Trophoblast cell (in vitro differentiated cells and primary cell): ENCODE results near the gene ADCY4.
"Not testable (repeated sequence)": the region's sequence is repeated elsewhere in the genome, so short reads cannot be mapped to it uniquely, and the experiment has no call there.

ENCODE experiments used
- DNase-seq, 2 donors: peaks; one replicate each; pipeline ENCODE4 v3.0.0-alpha.2; 2016
- H2AFZ ChIP-seq: 2 replicates; pipeline ENCODE4 v1.6.1; 2013; ENCODE audit warnings: low read length, moderate library complexity, mild to moderate bottlenecking; ENCODE audit not compliant: insufficient read depth, poor library complexity
- H2AK5ac ChIP-seq: 2 replicates; pipeline ENCODE4 v1.6.1; 2013; ENCODE audit warnings: mild to moderate bottlenecking, low read length
- H2BK120ac ChIP-seq: 2 replicates; pipeline ENCODE4 v1.6.1; 2013; ENCODE audit warnings: low read length, mild to moderate bottlenecking, moderate library complexity; ENCODE audit not compliant: insufficient read depth, poor library complexity
- H2BK12ac ChIP-seq: 2 replicates; pipeline ENCODE4 v1.6.1; 2013; ENCODE audit warnings: mild to moderate bottlenecking, low read length, moderate library complexity
- H2BK5ac ChIP-seq: 2 replicates; pipeline ENCODE4 v1.6.1; 2013; ENCODE audit warnings: low read length, low read depth, moderate library complexity, mild to moderate bottlenecking; ENCODE audit not compliant: poor library complexity
- H3K14ac ChIP-seq: 2 replicates; pipeline ENCODE4 v1.6.1; 2013; ENCODE audit warnings: mild to moderate bottlenecking, low read length
- H3K18ac ChIP-seq: 2 replicates; pipeline ENCODE4 v1.6.1; 2013; ENCODE audit warnings: mild to moderate bottlenecking, low read length
- H3K23ac ChIP-seq: 2 replicates; pipeline ENCODE4 v1.6.1; 2013; ENCODE audit warnings: low read length
- H3K27ac ChIP-seq: 2 replicates; pipeline ENCODE4 v1.5.1; 2013; ENCODE audit warnings: low read depth, mild to moderate bottlenecking, inconsistent platforms, low read length, moderate library complexity
- H3K27me3 ChIP-seq: 2 replicates; pipeline ENCODE4 v1.6.1; 2013; ENCODE audit warnings: inconsistent platforms, mild to moderate bottlenecking, low read length, moderate library complexity; ENCODE audit not compliant: insufficient read depth
- H3K36me3 ChIP-seq, 2 experiments: 1 replicate in 1 of 2; 2 replicates in 1 of 2; pipeline ENCODE4 v1.6.1; 2013; ENCODE audit warnings: low read length in 2 of 2, mild to moderate bottlenecking in 2 of 2, moderate library complexity in 1 of 2; ENCODE audit not compliant: insufficient read depth in 2 of 2, control insufficient read depth in 1 of 2
- H3K4ac ChIP-seq: 2 replicates; pipeline ENCODE4 v1.6.1; 2013; ENCODE audit warnings: low read depth, mild to moderate bottlenecking, low read length, moderate library complexity
- H3K4me1 ChIP-seq, 2 experiments: 1 replicate in 1 of 2; 2 replicates in 1 of 2; pipeline ENCODE4 v1.6.1; 2013; ENCODE audit warnings: low read length in 2 of 2, mild to moderate bottlenecking in 2 of 2, moderate library complexity in 1 of 2; ENCODE audit not compliant: insufficient read depth in 2 of 2, control insufficient read depth in 1 of 2
- H3K4me2 ChIP-seq: 2 replicates; pipeline ENCODE4 v1.6.1; 2013; ENCODE audit warnings: inconsistent platforms, mild to moderate bottlenecking, low read length, moderate library complexity
- H3K4me3 ChIP-seq: 2 replicates; pipeline ENCODE4 v1.5.1; 2013; ENCODE audit warnings: mild to moderate bottlenecking, low read depth, low read length, inconsistent platforms
- H3K79me1 ChIP-seq: one replicate; pipeline ENCODE4 v1.6.1; 2013; ENCODE audit warnings: low read length
- H3K79me2 ChIP-seq: 2 replicates; pipeline ENCODE4 v1.6.1; 2013; ENCODE audit warnings: low read length, mild to moderate bottlenecking; ENCODE audit not compliant: control insufficient read depth, insufficient read depth, poor library complexity
- H3K9ac ChIP-seq: 2 replicates; pipeline ENCODE4 v1.6.1; 2013; ENCODE audit warnings: mild to moderate bottlenecking, low read length
- H3K9me3 ChIP-seq: 2 replicates; pipeline ENCODE4 v1.6.1; 2013; ENCODE audit warnings: low read depth, mild to moderate bottlenecking, control low read depth, inconsistent platforms, low read length; ENCODE audit not compliant: insufficient read depth
- H4K12ac ChIP-seq: 2 replicates; pipeline ENCODE4 v1.6.1; 2013; ENCODE audit warnings: low read depth, mild to moderate bottlenecking, low read length, moderate library complexity
- H4K8ac ChIP-seq: 2 replicates; pipeline ENCODE4 v1.6.1; 2013; ENCODE audit warnings: low read depth, mild to moderate bottlenecking, low read length, moderate library complexity
- H4K91ac ChIP-seq: one replicate; pipeline ENCODE4 v1.6.1; 2013; ENCODE audit warnings: low read depth, mild to moderate bottlenecking, low read length, moderate library complexity
- WGBS: extraction: QIAGEN DNeasy Blood & Tissue Kit; methylation state at CpG from one replicate; pipeline ENCODE4 v1.1.7; 2013; ENCODE audit warnings: missing lambda C conversion rate; ENCODE audit not compliant: insufficient read length, insufficient coverage; ENCODE audit errors: extremely low coverage; 5-methylcytosine and 5-hydroxymethylcytosine counted together

ADCY4 gene

GRCh38 chr14:24377126-24377525 lies 42.3 kb upstream of the ADCY4 start:
- H3K27me3 ChIP-seq = no peaks in the 10 kb centered on the region
- no peak overlapping the region for H3K9ac ChIP-seq
- H3K9me3 ChIP-seq = peaks cover 1% of the 10 kb centered on the region
- H3K36me3 ChIP-seq = peaks cover 41 to 48% of the 10 kb centered on the region in 2 experiments
- no peak overlapping the region for H2BK120ac ChIP-seq
- H4K91ac ChIP-seq = no peak overlapping the region
- no peaks in the 10 kb centered on the region for H3K4me1 ChIP-seq
- no peak overlapping the region for H2AK5ac ChIP-seq
- H4K8ac ChIP-seq = no peak overlapping the region
- no peak overlapping the region for H3K4ac ChIP-seq
- H3K14ac ChIP-seq = no peak overlapping the region
- no peak overlapping the region for H3K18ac ChIP-seq
- no peak overlapping the region for H4K12ac ChIP-seq
- no peak overlapping the region for H2AFZ ChIP-seq
- H3K27ac ChIP-seq = no peak overlapping the region
- H3K79me2 ChIP-seq = no peaks in the 10 kb centered on the region
- no peaks in the 10 kb centered on the region for H3K79me1 ChIP-seq
- no peak overlapping the region for H2BK12ac ChIP-seq
- DNase-seq = no peak
- no peak overlapping the region for H3K4me2 ChIP-seq
- no peak overlapping the region for H3K23ac ChIP-seq
- no CpG with 5 or more reads among the region's 7 CpGs for WGBS
- no peak overlapping the region for H3K4me3 ChIP-seq
- no peak overlapping the region for H2BK5ac ChIP-seq

GRCh38 chr14:24376448-24377070 lies 41.7 kb upstream of the ADCY4 start:
- WGBS = no CpG with 5 or more reads among the region's 16 CpGs
- no peak overlapping the region for H3K23ac ChIP-seq
- H3K27ac ChIP-seq = no peak overlapping the region
- H2AFZ ChIP-seq = no peak overlapping the region
- no peak overlapping the region for H3K18ac ChIP-seq
- H4K91ac ChIP-seq = no peak overlapping the region
- H3K4me1 ChIP-seq = no peaks in the 10 kb centered on the region
- peaks cover 43 to 48% of the 10 kb centered on the region in 2 experiments for H3K36me3 ChIP-seq
- H3K27me3 ChIP-seq = no peaks in the 10 kb centered on the region
- H4K8ac ChIP-seq = no peak overlapping the region
- peaks cover 1% of the 10 kb centered on the region for H3K9me3 ChIP-seq
- no peak overlapping the region for H3K4me3 ChIP-seq
- no peak overlapping the region for H2AK5ac ChIP-seq
- H2BK5ac ChIP-seq = no peak overlapping the region
- H3K79me1 ChIP-seq = no peaks in the 10 kb centered on the region
- H3K4ac ChIP-seq = no peak overlapping the region
- no peak for DNase-seq
- H3K4me2 ChIP-seq = no peak overlapping the region
- no peak overlapping the region for H4K12ac ChIP-seq
- H3K9ac ChIP-seq = no peak overlapping the region
- H2BK120ac ChIP-seq = no peak overlapping the region
- no peaks in the 10 kb centered on the region for H3K79me2 ChIP-seq
- H3K14ac ChIP-seq = no peak overlapping the region
- no peak overlapping the region for H2BK12ac ChIP-seq

- Histone ChIP-seq H3K79me2 (peaks cover 5% of the 10 kb centered on the region), H4K8ac (no peak overlapping the region), H3K4me1 (peaks cover 3 to 6% of the 10 kb centered on the region in 2 experiments), H2BK120ac (no peak overlapping the region), H2AFZ (no peak overlapping the region), H3K27me3 (no peaks in the 10 kb centered on the region), H4K12ac (no peak overlapping the region), H3K14ac (no peak overlapping the region), H3K18ac (no peak overlapping the region), H4K91ac (no peak overlapping the region), H3K4ac (no peak overlapping the region), H2BK12ac (no peak overlapping the region), H3K4me3 (no peak overlapping the region), H2BK5ac (no peak overlapping the region), H2AK5ac (no peak overlapping the region), H3K23ac (no peak overlapping the region), H3K36me3 (peaks cover 50 to 51% of the 10 kb centered on the region in 2 experiments), H3K9me3 (peaks cover 1% of the 10 kb centered on the region), H3K4me2 (no peak overlapping the region), H3K79me1 (peaks cover 11% of the 10 kb centered on the region), H3K27ac (no peak overlapping the region), H3K9ac (no peak overlapping the region)
- no CpG with 5 or more reads among the region's 12 CpGs for WGBS
- no peak for DNase-seq
Measured at GRCh38 chr14:24372701-24373416, 38.0 kb upstream of the ADCY4 start.

GRCh38 chr14:24371605-24372004 lies 36.7 kb upstream of the ADCY4 start:
- H3K27me3 ChIP-seq, H3K4me3 ChIP-seq, H2AK5ac ChIP-seq, H3K4me2 ChIP-seq, H3K79me2 ChIP-seq, H3K4me1 ChIP-seq, H3K4ac ChIP-seq, H3K27ac ChIP-seq, H3K9ac ChIP-seq, H2BK12ac ChIP-seq, H4K12ac ChIP-seq, DNase-seq, H3K14ac ChIP-seq, H4K8ac ChIP-seq, H2AFZ ChIP-seq, H2BK5ac ChIP-seq, H3K23ac ChIP-seq, H3K18ac ChIP-seq, H3K9me3 ChIP-seq, H4K91ac ChIP-seq, H2BK120ac ChIP-seq: not testable (repeated sequence)
- Histone ChIP-seq H3K36me3 (peaks cover 41 to 43% of the 10 kb centered on the region in 2 experiments), H3K79me1 (peaks cover 20% of the 10 kb centered on the region)
- WGBS = no CpG with 5 or more reads among the region's 3 CpGs
